GM04503 (cell line): ENCODE results near the gene GSKIP.
"Not testable (repeated sequence)": the region's sequence is repeated elsewhere in the genome, so short reads cannot be mapped to it uniquely, and the experiment has no call there.

Experiments
- DNase-seq: peaks from one replicate; pipeline ENCODE4 v3.0.0-alpha.2; 2012; ENCODE audit warnings: low read depth

GSKIP gene

GRCh38 chr14:96362965-96363750 is at the start of gene GSKIP, which contains the start of gene ATG2B:
Gene GSKIP (plus strand): TSS chr14:96363526. CDS start chr14:96382248, 18,722 bp downstream.
Gene ATG2B (minus strand): TSS chr14:96363341. CDS start chr14:96362976, 365 bp downstream.
- DNase-seq, result peak; percentile 46

GRCh38 chr14:96316087-96316486 is 47.2 kb upstream of the GSKIP start:
- no peak for DNase-seq

GRCh38 chr14:96318836-96319235 is 44.5 kb upstream of the GSKIP start:
- no peak for DNase-seq

- no peak for DNase-seq
These were observed 42.7 kb upstream of the GSKIP start for GRCh38 chr14:96320605-96321004.

GRCh38 chr14:96324219-96324618 is 39.1 kb upstream of the GSKIP start:
- no peak for DNase-seq

GRCh38 chr14:96338551-96338950 is 24.8 kb upstream of the GSKIP start:
- DNase-seq, result no peak

GRCh38 chr14:96341323-96341722 is 22.0 kb upstream of the GSKIP start:
- no peak for DNase-seq

GRCh38 chr14:96345669-96346068 is 17.7 kb upstream of the GSKIP start:
- DNase-seq, result no peak

GRCh38 chr14:96347957-96348356 is 15.4 kb upstream of the GSKIP start:
- not testable (repeated sequence) for DNase-seq

GRCh38 chr14:96349286-96350075 is 13.8 kb upstream of the GSKIP start:
- DNase-seq, result no peak

- no peak for DNase-seq
These were observed 11.3 kb upstream of the GSKIP start for GRCh38 chr14:96351986-96352385.

- DNase-seq, result no peak
These were observed 10.6 kb upstream of the GSKIP start for GRCh38 chr14:96352708-96353107.

GRCh38 chr14:96354246-96354645 is 9.1 kb upstream of the GSKIP start:
- DNase-seq, result no peak

- no peak for DNase-seq
These were observed 6.1 kb upstream of the GSKIP start for GRCh38 chr14:96357216-96357615.

- DNase-seq, result no peak
These were observed 3.4 kb upstream of the GSKIP start for GRCh38 chr14:96359959-96360358.

GRCh38 chr14:96362071-96362964 is 1.0 kb upstream of the GSKIP start:
- no peak for DNase-seq

GRCh38 chr14:96363751-96364336 is 518 bp downstream of the GSKIP start:
- DNase-seq, result peak; percentile 35

GRCh38 chr14:96364962-96365361 is 1.6 kb downstream of the GSKIP start:
- DNase-seq, result no peak

- no peak for DNase-seq
These were observed 5.2 kb downstream of the GSKIP start for GRCh38 chr14:96368534-96368933.

GRCh38 chr14:96370528-96370927 is 7.2 kb downstream of the GSKIP start:
- DNase-seq, result no peak

- no peak for DNase-seq
These were observed 10.2 kb downstream of the GSKIP start for GRCh38 chr14:96373538-96373937.

GRCh38 chr14:96376093-96376492 is 12.8 kb downstream of the GSKIP start:
- DNase-seq, result no peak
